GM19025 (cell line): ENCODE measurements around the gene NOP9.
A peak's percentile ranks its signal among the peaks of the same experiment; 100 is the strongest.

Experiments
- ATAC-seq: cut with Tn5 transposase; IDR thresholded peaks from one replicate; pipeline ENCODE4 v1.9.1; 2021; ENCODE audit warnings: mild to moderate bottlenecking, low read depth, moderate library complexity; ENCODE audit not compliant: unreplicated experiment

The NOP9 gene

GRCh38 chr14:24262821-24263733 is 36.6 kb upstream of the NOP9 start, which contains the start of gene TGM1:
Gene TGM1, minus strand, starts transcription at chr14:24263177. Its CDS starts 825 bp downstream, at chr14:24262352.
- ATAC-seq: no peak

- no peak for ATAC-seq
Measured at GRCh38 chr14:24263848-24264247, 35.8 kb upstream of the NOP9 start.

- ATAC-seq: no peak
Measured at GRCh38 chr14:24264298-24264697, 35.4 kb upstream of the NOP9 start.

GRCh38 chr14:24266344-24267244 is 33.1 kb upstream of the NOP9 start:
- no peak for ATAC-seq

- no peak for ATAC-seq
Measured at GRCh38 chr14:24267516-24267915, 32.1 kb upstream of the NOP9 start.

GRCh38 chr14:24268225-24268624 is 31.4 kb upstream of the NOP9 start:
- no peak for ATAC-seq

GRCh38 chr14:24269368-24269767 is 30.3 kb upstream of the NOP9 start:
- ATAC-seq: no peak

- no peak for ATAC-seq
Measured at GRCh38 chr14:24269910-24270536, 29.6 kb upstream of the NOP9 start.

GRCh38 chr14:24270537-24271133 is 29.0 kb upstream of the NOP9 start:
- no peak for ATAC-seq

GRCh38 chr14:24271134-24271833 is 28.4 kb upstream of the NOP9 start, which contains the start of gene RABGGTA:
Gene RABGGTA, minus strand, starts transcription at chr14:24271597. Its CDS starts 482 bp downstream, at chr14:24271115.
- peak; percentile 88 for ATAC-seq

GRCh38 chr14:24271834-24272263 is 27.8 kb upstream of the NOP9 start:
- no peak for ATAC-seq

GRCh38 chr14:24272467-24272866 is 27.2 kb upstream of the NOP9 start:
- ATAC-seq: no peak

- ATAC-seq: no peak
Measured at GRCh38 chr14:24273422-24273998, 26.1 kb upstream of the NOP9 start.

GRCh38 chr14:24274101-24274543 is 25.5 kb upstream of the NOP9 start:
- ATAC-seq: peak; percentile 31

- no peak for ATAC-seq
Measured at GRCh38 chr14:24277071-24277470, 22.6 kb upstream of the NOP9 start.

GRCh38 chr14:24277606-24278321 is 21.9 kb upstream of the NOP9 start:
- ATAC-seq: no peak

GRCh38 chr14:24278424-24278823 is 21.2 kb upstream of the NOP9 start:
- no peak for ATAC-seq
